K562 (cell line): Measurements from ENCODE around the gene ZFP57. TPM values are rescaled to one million over a fixed set of nuclear protein-coding genes. Genes with fewer than 3 reads are reported as not detected.

Experiments used
- BHLHE40 ChIP-seq: IDR thresholded peaks from 2 replicates; pipeline ENCODE4 v1.6.1; 2011; ENCODE audit warnings: low read length, improper control_type of control experiment
- CHD4 ChIP-seq: fragments of 200-600 bp; sonication (generic); IDR thresholded peaks from 3 replicates; pipeline ENCODE4 v1.6.1; 2012; ENCODE audit warnings: low read depth, mild to moderate bottlenecking, mixed read lengths, low read length, inconsistent platforms; ENCODE audit not compliant: insufficient read depth, insufficient replicate concordance, poor library complexity, severe bottlenecking
- GABPA ChIP-seq: fragments of 200-800 bp; sonication (Bioruptor generic); conservative IDR thresholded peaks from 2 replicates; pipeline ENCODE4 v1.6.1; 2016; ENCODE audit warnings: low read depth, missing genetic modification characterization, missing compliant biosample characterization
- HMGN3 ChIP-seq: IDR thresholded peaks from 2 replicates; pipeline ENCODE4 v1.6.1; 2011; ENCODE audit warnings: borderline replicate concordance, low read depth, mild to moderate bottlenecking, mixed read lengths, low read length; ENCODE audit not compliant: insufficient read length; ENCODE audit errors: extremely low read depth
- KDM1A ChIP-seq, 2 experiments: fragments of 450-650 bp; IDR thresholded peaks; 2 replicates each; pipeline ENCODE4 v1.6.1; 2016; ENCODE audit warnings: mild to moderate bottlenecking in 2 of 2
- MTA3 ChIP-seq: fragments of 450-650 bp; formaldehyde crosslinking; IDR thresholded peaks from 2 replicates; pipeline ENCODE4 v1.6.1; 2017; ENCODE audit warnings: mild to moderate bottlenecking, borderline replicate concordance
- NCOR1 ChIP-seq: fragments of 450-650 bp; IDR thresholded peaks from 2 replicates; pipeline ENCODE4 v1.6.1; 2016; ENCODE audit warnings: mild to moderate bottlenecking, moderate library complexity
- PHF21A ChIP-seq: fragments of 450-650 bp; IDR thresholded peaks from 2 replicates; pipeline ENCODE4 v1.6.1; 2017; ENCODE audit warnings: low read depth, borderline replicate concordance
- POLR3A ChIP-seq: IDR thresholded peaks from 2 replicates; pipeline ENCODE4 v1.6.1; 2011; ENCODE audit warnings: borderline replicate concordance, mild to moderate bottlenecking, moderate library complexity; ENCODE audit not compliant: insufficient read length, insufficient read depth; ENCODE audit errors: extremely low read depth
- RCOR1 ChIP-seq, 2 experiments: IDR thresholded peaks; 2 replicates each; pipeline ENCODE4 v1.6.1; 2012; ENCODE audit warnings: low read depth in 2 of 2, low read length in 2 of 2, borderline replicate concordance in 1 of 2, improper control_type of control experiment in 1 of 2
- ZNF41 ChIP-seq: fragments of 250-450 bp; sonication (Bioruptor Pico); conservative IDR thresholded peaks from 2 replicates; pipeline ENCODE4 v1.4.0; 2020; ENCODE audit warnings: mild to moderate bottlenecking
- ZNF778 ChIP-seq: fragments of 450-650 bp; formaldehyde crosslinking; IDR thresholded peaks from 2 replicates; pipeline ENCODE4 v1.4.0; 2020; ENCODE audit warnings: mild to moderate bottlenecking, moderate library complexity
- polyA plus RNA-seq, 8 experiments: library from polyadenylated mRNA; depleted of rRNA in 4 of 8; stranded (reverse) in 5 of 8; unstranded in 3 of 8; fragments of >200 nt; fragmentation: Nextera tagmentation in 2 of 8; fragmentation: Illumina TruSeq in 1 of 8; extraction: Ambion mirVana in 2 of 8; extraction: Trizol in 1 of 8; gene quantifications; 2 replicates each; pipeline versions ENCODE4 v1.2.1 to v1.2.3, GENCODE V29; 2011 to 2014; ENCODE audit warnings: inconsistent platforms in 1 of 8, missing spikeins in 1 of 8
- total RNA-seq, 7 experiments: library from RNA; depleted of rRNA in 6 of 7; stranded (reverse); fragments of >200 nt in 6 of 7; fragmentation: Illumina TruSeq in 2 of 7; extraction: Trizol in 2 of 7; gene quantifications; 2 replicates each; pipeline versions ENCODE4 v1.2.1 to v1.2.3, GENCODE V29; 2011 to 2021; ENCODE audit warnings: low replicate concordance in 1 of 7
- TF ChIP-seq, protein P1 (sequence below): sonication (generic); formaldehyde crosslinking; IDR thresholded peaks from 2 replicates; pipeline ENCODE4 v1.8.0; 2022; ENCODE audit warnings: missing genetic modification reagents, mild to moderate bottlenecking, borderline replicate concordance
- TF ChIP-seq, protein P2 (sequence below): fragments of 250-450 bp; sonication (Bioruptor Pico); IDR thresholded peaks from 2 replicates; pipeline ENCODE4 v1.5.0; 2021
- TF ChIP-seq, protein P3 (sequence below): fragments of 450-650 bp; conservative IDR thresholded peaks from 2 replicates; pipeline ENCODE4 v1.6.1; 2016; ENCODE audit warnings: missing genetic modification characterization, low read depth, mild to moderate bottlenecking, control low read depth, missing compliant biosample characterization
- TF ChIP-seq, protein P4 (sequence below), 2 experiments: fragments of 450-650 bp; formaldehyde crosslinking in 1 of 2; IDR thresholded peaks; 2 replicates each; pipeline versions ENCODE4 v1.4.0 to v1.6.1; 2014 to 2020; ENCODE audit warnings: mild to moderate bottlenecking in 2 of 2, borderline replicate concordance in 1 of 2, low read depth in 1 of 2

Gene ZFP57
- total and polyA plus RNA-seq, 9 of the 15 experiments (the other 6 are each of a cell fraction or from before 2014, with no cell fraction given), result 0.04 to 0.28 (median 0.13) TPM

DNA sequence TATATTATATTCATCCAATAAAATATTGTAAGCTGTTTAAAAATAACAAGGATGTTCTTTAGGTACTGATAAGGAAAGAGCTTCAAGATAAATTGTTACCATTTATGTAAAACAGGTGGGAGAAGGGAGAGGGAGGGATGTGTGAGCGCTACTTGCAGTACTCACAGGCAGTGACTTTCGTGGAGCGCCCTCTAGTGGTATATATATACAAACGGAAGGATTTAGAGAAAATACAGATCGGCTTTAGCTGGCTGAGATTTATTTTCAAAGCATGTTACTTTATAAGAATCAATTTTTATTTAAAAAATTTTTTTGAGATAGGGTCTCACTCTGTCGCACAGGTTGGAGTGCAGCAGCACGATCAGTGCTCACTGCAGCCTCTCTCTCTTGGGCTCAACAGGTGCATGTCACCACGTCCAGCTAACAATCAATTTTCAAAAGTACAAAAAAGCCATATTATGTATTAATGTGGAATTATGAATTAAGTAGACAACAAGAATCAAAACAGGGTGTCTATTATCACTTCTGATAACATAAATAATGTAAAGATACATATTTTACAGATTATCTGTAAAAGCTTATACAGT, 27.4 kb downstream of the ZFP57 start (continued):
- TF ChIP-seq, protein P1, sequence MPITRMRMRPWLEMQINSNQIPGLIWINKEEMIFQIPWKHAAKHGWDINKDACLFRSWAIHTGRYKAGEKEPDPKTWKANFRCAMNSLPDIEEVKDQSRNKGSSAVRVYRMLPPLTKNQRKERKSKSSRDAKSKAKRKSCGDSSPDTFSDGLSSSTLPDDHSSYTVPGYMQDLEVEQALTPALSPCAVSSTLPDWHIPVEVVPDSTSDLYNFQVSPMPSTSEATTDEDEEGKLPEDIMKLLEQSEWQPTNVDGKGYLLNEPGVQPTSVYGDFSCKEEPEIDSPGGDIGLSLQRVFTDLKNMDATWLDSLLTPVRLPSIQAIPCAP (CRISPR knock-in tag), result no peak
- TF ChIP-seq KDM1A (IDR thresholded peaks at IDR 0.05) (peak; percentile 71 to 72), CHD4 (no peak), ZNF778 (CRISPR knock-in tag) (no peak), RCOR1 (IDR thresholded peaks at IDR 0.05; ENCODE audit: borderline replicate concordance in 1 of 2, low read depth in 2 of 2, low read length in 2 of 2) (peak; percentile 54 to 78; a peak in 2 of 4 replicates), ZNF41 (CRISPR knock-in tag) (no peak), GABPA (tag) (no peak), NCOR1 (no peak), POLR3A (no peak), BHLHE40 (no peak), PHF21A (peak; percentile 83; the same call in 1 of the 2 replicates), HMGN3 (no peak), MTA3 (no peak)
- TF ChIP-seq, protein P2, sequence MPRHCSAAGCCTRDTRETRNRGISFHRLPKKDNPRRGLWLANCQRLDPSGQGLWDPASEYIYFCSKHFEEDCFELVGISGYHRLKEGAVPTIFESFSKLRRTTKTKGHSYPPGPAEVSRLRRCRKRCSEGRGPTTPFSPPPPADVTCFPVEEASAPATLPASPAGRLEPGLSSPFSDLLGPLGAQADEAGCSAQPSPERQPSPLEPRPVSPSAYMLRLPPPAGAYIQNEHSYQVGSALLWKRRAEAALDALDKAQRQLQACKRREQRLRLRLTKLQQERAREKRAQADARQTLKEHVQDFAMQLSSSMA, result no peak
- TF ChIP-seq, protein P3, sequence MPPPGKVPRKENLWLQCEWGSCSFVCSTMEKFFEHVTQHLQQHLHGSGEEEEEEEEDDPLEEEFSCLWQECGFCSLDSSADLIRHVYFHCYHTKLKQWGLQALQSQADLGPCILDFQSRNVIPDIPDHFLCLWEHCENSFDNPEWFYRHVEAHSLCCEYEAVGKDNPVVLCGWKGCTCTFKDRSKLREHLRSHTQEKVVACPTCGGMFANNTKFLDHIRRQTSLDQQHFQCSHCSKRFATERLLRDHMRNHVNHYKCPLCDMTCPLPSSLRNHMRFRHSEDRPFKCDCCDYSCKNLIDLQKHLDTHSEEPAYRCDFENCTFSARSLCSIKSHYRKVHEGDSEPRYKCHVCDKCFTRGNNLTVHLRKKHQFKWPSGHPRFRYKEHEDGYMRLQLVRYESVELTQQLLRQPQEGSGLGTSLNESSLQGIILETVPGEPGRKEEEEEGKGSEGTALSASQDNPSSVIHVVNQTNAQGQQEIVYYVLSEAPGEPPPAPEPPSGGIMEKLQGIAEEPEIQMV (tag), result no peak
- TF ChIP-seq, protein P4, sequence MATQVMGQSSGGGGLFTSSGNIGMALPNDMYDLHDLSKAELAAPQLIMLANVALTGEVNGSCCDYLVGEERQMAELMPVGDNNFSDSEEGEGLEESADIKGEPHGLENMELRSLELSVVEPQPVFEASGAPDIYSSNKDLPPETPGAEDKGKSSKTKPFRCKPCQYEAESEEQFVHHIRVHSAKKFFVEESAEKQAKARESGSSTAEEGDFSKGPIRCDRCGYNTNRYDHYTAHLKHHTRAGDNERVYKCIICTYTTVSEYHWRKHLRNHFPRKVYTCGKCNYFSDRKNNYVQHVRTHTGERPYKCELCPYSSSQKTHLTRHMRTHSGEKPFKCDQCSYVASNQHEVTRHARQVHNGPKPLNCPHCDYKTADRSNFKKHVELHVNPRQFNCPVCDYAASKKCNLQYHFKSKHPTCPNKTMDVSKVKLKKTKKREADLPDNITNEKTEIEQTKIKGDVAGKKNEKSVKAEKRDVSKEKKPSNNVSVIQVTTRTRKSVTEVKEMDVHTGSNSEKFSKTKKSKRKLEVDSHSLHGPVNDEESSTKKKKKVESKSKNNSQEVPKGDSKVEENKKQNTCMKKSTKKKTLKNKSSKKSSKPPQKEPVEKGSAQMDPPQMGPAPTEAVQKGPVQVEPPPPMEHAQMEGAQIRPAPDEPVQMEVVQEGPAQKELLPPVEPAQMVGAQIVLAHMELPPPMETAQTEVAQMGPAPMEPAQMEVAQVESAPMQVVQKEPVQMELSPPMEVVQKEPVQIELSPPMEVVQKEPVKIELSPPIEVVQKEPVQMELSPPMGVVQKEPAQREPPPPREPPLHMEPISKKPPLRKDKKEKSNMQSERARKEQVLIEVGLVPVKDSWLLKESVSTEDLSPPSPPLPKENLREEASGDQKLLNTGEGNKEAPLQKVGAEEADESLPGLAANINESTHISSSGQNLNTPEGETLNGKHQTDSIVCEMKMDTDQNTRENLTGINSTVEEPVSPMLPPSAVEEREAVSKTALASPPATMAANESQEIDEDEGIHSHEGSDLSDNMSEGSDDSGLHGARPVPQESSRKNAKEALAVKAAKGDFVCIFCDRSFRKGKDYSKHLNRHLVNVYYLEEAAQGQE (IDR thresholded peaks at IDR 0.05; ENCODE audit: borderline replicate concordance), result peak; percentile 30; the same call in 1 of the 2 replicates
- TF ChIP-seq, protein P4 (CRISPR knock-in tag; IDR thresholded peaks at IDR 0.05; ENCODE audit: low read depth), result no peak
